HG02610 (cell line): ENCODE data around the gene MOV10L1.
A peak's percentile ranks its signal among the peaks of the same experiment; 100 is the strongest.
"Not testable (repeated sequence)": the region's sequence is repeated elsewhere in the genome, so short reads cannot be mapped to it uniquely, and the experiment has no call there.

ENCODE experiments used
- ATAC-seq: cut with Tn5 transposase; IDR thresholded peaks from one replicate; pipeline ENCODE4 v1.9.1; 2021; ENCODE audit warnings: mild to moderate bottlenecking, moderate library complexity; ENCODE audit not compliant: unreplicated experiment

MOV10L1 gene

DNA sequence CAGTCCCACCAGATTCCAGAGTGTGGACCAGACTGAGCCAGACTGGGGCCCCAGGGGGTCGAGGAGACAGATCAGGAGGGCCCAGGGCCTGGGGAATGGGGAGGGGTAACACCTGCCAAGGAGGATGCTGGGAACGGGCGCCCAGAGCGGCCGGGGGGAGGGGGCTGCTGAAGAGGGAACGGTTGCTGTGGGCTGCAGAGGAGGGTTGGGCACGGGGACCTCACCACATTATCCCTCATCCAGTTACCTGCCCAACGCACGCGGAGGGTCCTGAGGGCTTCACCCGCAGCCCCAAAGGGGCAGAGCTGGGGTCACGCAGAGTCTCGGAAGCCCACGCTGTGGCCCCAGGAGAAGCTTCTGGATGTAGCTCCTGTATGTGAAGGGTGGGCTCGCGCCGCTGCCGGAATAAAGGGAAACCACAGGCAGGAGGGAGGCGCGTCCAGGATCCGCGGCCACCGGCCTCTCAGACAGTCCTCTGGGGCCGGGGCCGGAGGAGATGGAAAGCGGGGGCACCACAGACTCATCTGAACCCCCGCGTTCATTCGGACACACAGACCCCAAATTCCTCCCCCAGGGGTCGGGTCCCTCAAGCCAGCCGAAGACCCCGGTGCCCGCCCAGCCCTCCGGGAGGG lies 110.1 kb downstream of the MOV10L1 start:
- no peak for ATAC-seq

GRCh38 chr22:50200461-50201190 lies 110.8 kb downstream of the MOV10L1 start, which contains the start of gene SELENOO:
SELENOO (plus strand) TSS chr22:50201011; CDS start chr22:50201037, 26 bp downstream.
- peak; percentile 68 for ATAC-seq

DNA sequence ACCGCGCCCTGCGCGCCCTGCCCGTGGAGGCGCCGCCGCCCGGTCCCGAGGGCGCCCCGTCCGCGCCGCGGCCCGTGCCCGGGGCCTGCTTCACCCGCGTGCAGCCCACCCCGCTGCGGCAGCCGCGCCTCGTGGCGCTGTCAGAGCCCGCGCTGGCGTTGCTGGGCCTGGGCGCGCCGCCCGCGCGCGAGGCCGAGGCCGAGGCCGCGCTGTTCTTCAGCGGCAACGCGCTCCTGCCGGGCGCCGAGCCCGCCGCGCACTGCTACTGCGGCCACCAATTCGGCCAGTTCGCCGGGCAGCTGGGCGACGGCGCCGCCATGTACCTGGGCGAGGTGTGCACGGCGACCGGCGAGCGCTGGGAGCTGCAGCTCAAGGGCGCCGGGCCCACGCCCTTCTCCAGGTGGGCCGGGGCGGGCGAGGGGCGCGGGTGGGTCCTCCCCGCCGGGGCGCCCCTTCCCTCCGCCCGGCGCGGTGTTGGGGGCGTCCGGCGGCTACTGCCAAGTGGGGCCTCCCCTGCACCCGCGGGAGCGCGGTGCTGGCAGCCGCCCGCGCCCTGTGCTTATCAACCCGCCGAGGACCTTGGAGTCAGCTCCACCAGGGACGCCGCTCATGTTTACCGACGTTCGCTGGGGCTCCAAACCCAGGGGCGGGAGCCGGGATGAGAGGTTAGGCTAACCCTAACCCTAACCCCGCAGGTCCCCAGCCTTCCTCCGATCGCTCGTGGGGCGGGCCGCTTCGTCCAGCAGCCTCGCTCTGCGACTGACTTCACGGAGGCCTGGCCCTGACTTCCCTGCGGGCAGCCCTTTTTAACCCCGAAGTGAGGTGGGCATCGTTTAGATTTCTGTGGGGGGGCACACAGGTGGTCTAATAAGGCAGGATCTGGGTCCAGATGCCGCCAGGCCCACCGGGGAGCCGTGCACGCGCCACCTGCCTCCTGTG lies 111.7 kb downstream of the MOV10L1 start:
- peak; percentile 22 for ATAC-seq

- ATAC-seq, result no peak
Measured at GRCh38 chr22:50202130-50202666, 112.4 kb downstream of the MOV10L1 start.

DNA sequence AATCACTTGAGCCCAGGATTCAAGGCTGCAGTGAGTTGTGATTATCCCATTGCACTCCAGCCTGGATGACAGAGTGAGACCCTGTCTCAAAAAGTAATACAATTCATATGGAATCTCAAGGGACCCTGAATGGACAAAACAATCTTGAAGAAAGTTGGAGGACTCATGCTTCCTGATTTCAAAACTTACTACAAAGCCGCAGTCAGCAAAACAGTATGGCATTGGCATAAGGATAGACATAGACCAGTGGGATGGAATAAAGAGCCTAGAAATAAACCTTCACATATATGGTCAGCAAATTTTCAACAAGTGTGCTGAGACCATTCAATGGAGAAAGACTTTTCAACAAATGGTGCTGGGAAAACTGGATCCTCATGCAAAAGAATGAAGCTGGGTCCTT lies 113.5 kb downstream of the MOV10L1 start:
- ATAC-seq, result no peak

DNA sequence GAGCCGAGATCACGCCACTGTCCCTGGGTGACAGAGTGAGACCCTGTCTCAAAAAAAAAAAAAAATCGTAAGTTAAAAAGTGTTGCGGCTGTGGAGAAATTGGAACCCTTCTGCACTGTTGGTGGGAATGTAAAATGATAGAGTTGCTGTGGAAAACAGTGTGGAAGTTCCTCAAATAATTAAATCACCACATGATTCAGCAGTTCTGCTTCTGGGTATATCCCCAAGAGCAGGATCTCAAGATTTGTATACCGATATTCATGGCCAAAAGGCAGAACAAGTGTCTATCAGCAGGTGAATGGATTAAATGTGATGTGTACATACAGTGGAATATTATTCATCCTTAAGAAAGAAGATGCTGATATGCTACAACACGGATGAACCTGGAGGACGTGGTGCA lies 114.8 kb downstream of the MOV10L1 start:
- ATAC-seq, result no peak

GRCh38 chr22:50204998-50205397 lies 115.2 kb downstream of the MOV10L1 start:
- ATAC-seq, result not testable (repeated sequence)

- ATAC-seq, result no peak
Measured at GRCh38 chr22:50205781-50206569, 116.2 kb downstream of the MOV10L1 start.

DNA sequence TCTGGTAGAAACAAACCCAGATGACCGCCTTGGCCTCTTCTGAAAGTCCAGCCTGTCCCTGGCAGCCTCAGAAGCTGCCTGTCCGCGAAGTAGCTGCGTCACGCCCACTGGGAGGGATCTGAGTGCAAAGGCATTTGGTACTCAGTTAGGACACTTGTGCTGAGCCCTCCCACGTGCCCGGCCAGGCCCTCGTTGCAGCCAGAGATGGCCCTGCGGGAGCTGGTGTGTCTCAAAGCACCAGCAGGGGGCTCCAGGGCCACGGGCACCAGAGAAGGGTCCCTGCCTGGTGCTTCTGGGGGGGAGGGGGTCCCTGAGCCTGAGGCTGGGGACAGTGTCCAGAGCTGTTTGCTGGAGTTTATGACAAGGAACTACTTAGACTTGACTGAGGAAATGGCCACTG lies 116.8 kb downstream of the MOV10L1 start:
- ATAC-seq, result no peak

DNA sequence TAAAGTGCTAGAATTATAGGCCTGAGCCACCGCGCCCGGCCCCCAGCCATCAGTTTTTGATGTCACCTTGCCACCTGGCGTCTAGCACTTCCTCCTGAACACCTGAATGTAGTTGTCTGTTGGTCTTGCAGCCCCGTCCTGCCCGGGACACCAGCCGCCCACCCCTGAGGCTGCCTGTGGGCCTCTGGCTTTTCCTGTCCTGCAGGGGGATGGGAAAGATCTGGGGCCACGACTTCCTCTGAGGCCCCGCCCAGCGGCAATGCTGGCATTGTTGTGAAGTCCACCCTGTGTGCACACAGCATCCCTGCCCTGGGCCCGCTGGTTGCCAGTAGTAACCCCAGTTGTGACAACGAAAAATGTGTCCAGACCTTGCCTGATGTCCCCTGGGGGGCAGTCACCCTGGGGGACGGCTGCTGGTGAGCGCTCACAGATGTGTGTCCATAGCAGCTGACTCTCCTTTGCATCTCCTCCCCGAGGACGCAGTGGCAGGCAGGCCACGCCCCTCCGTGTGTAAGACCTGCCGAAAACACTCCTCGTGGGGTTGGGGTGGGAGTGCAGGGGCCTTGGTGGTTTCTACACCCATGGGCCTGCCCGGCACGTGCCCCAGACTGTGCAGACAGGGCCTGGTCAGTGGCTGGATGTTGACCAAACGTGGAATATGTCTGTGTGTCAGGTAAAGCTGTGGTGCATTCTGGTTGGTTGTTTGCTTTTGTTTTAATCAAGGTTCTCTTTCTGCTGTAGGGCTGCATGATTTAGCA lies 117.8 kb downstream of the MOV10L1 start:
- no peak for ATAC-seq

- ATAC-seq, result no peak
Measured at GRCh38 chr22:50208430-50208938, 118.7 kb downstream of the MOV10L1 start.

DNA sequence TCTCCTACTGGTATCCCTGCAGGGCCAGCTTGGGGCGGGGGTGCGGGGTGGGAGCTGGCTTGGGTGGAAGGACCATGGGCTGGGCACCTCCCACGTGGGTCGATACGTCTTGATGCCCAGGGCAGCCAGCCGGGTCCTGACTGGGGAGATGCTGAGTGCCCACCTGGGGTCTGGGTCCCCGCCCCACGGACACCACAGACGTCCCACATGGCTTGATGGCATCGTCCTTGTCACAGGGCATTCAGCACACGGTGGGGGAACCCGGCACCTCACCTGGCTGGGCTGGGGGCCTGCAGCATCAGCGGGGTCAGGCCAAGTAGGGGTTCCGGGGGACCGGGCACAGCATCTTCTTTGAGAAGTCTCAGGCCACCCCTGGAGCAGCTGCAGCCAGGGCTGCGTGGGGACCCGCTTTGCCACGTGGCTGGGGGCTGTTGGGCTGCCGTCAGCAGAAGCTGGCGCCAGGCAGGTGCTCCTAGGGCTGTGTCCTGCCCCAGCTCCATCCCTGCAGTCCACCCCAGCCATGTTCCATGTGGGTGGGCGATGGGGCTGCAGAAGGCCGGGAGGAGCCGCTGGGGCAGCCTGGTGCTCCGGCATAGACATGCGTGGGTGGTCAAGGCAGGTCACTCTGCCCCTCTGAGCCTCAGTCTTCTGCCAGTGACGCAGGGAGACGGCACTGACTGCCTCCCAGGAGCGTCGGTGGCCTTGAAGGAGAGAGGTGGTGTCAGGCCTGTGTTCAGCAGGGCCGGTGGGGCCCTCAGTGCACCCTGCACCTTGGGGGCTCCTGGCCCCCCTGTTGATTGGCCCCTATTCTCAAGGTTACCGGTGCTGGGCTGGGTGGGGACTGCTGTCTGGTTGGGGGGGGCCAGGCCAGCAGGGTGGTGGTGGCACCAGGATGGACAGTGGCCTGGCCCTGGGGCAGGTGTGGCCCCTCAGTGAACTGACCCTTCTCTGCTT lies 119.4 kb downstream of the MOV10L1 start:
- no peak for ATAC-seq

GRCh38 chr22:50209893-50210292 lies 120.1 kb downstream of the MOV10L1 start:
- no peak for ATAC-seq

DNA sequence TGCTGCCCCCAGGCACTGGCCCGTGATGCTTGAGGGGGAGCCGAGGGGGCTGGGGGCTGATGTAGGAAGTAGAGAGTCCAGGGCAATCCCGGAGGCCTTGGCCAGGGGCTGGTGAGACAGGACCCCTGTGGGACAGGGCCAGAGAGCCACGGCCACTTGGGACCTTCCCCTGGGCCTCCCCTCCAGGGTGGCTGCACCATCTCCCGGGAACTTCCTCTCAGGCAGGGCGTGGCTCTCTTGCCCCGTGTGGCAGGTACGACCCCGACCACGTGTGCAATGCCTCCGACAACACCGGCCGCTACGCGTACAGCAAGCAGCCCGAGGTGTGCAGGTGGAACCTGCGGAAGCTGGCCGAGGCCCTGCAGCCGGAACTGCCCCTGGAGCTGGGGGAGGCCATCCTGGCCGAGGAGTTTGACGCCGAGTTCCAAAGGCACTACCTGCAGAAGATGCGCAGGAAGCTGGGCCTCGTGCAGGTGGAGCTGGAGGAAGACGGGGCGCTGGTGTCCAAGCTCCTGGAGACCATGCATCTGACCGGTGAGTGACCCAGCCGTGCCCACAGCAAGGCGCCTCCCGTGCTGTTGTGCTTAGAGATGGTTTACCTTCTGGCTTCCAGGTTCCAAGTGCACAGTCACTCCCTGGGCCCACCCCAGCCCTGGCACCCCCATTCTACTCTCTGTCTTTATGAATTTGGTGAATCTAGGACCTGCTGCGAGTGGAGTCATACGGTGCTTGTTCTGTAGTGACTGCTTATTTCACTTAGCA lies 120.8 kb downstream of the MOV10L1 start:
- no peak for ATAC-seq

GRCh38 chr22:50211147-50211546 lies 121.3 kb downstream of the MOV10L1 start:
- no peak for ATAC-seq
